ENCODE measurements around the gene USP40. TPM values are rescaled to one million over a fixed set of nuclear protein-coding genes. Genes with fewer than 3 reads are reported as not detected.

USP40 gene
- total RNA-seq, 1 experiment from 2014 or later: 10.3 TPM

DNA sequence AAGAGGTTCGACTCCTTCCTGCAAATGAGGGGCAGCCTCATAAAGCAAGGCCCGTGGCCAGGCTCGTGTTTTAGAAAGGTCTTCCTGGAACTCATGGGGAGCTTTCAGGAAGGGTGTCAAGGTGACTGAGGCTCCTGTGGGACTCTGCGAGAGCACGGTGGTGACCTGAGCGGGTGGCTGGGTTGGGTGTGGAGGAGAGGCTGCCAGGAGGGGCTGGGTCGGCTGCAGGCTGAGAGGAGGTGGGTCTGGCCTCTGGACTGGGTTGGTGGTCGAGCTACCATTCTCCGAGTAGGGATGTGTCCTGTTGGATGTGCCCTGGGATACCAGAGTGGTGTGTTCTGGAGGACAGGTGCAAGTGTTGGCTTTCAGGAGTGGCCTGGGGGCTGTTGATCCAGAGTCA, 125.9 kb downstream of the USP40 start:
- no peak for ATAC-seq
- POLR2A ChIA-PET: no interaction called here
- TF ChIP-seq CBFB (CRISPR knock-in tag; IDR thresholded peaks at IDR 0.05; ENCODE audit: low read depth) (no peak), GABPB1 (CRISPR knock-in tag; IDR thresholded peaks at IDR 0.05) (no peak), KAT7 (CRISPR knock-in tag; IDR thresholded peaks at IDR 0.05; ENCODE audit: borderline replicate concordance) (no peak), FOXJ3 (CRISPR knock-in tag; IDR thresholded peaks at IDR 0.05; ENCODE audit: borderline replicate concordance) (no peak), FOXP1 (CRISPR knock-in tag; IDR thresholded peaks at IDR 0.05; ENCODE audit: borderline replicate concordance) (no peak), NR2C2 (CRISPR knock-in tag; IDR thresholded peaks at IDR 0.05) (no peak), NFATC4 (CRISPR knock-in tag; IDR thresholded peaks at IDR 0.05) (no peak), SMAD3 (CRISPR knock-in tag; IDR thresholded peaks at IDR 0.05; ENCODE audit: borderline replicate concordance) (no peak)
- TF ChIP-seq, protein P1, sequence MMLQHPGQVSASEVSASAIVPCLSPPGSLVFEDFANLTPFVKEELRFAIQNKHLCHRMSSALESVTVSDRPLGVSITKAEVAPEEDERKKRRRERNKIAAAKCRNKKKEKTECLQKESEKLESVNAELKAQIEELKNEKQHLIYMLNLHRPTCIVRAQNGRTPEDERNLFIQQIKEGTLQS (CRISPR knock-in tag; conservative IDR thresholded peaks at IDR 0.05): no peak
- TF ChIP-seq, protein P2, sequence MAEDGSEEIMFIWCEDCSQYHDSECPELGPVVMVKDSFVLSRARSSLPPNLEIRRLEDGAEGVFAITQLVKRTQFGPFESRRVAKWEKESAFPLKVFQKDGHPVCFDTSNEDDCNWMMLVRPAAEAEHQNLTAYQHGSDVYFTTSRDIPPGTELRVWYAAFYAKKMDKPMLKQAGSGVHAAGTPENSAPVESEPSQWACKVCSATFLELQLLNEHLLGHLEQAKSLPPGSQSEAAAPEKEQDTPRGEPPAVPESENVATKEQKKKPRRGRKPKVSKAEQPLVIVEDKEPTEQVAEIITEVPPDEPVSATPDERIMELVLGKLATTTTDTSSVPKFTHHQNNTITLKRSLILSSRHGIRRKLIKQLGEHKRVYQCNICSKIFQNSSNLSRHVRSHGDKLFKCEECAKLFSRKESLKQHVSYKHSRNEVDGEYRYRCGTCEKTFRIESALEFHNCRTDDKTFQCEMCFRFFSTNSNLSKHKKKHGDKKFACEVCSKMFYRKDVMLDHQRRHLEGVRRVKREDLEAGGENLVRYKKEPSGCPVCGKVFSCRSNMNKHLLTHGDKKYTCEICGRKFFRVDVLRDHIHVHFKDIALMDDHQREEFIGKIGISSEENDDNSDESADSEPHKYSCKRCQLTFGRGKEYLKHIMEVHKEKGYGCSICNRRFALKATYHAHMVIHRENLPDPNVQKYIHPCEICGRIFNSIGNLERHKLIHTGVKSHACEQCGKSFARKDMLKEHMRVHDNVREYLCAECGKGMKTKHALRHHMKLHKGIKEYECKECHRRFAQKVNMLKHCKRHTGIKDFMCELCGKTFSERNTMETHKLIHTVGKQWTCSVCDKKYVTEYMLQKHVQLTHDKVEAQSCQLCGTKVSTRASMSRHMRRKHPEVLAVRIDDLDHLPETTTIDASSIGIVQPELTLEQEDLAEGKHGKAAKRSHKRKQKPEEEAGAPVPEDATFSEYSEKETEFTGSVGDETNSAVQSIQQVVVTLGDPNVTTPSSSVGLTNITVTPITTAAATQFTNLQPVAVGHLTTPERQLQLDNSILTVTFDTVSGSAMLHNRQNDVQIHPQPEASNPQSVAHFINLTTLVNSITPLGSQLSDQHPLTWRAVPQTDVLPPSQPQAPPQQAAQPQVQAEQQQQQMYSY (CRISPR knock-in tag; IDR thresholded peaks at IDR 0.05): no peak
- TF ChIP-seq, protein P3, sequence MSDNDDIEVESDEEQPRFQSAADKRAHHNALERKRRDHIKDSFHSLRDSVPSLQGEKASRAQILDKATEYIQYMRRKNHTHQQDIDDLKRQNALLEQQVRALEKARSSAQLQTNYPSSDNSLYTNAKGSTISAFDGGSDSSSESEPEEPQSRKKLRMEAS (CRISPR knock-in tag; IDR thresholded peaks at IDR 0.05): no peak
- TF ChIP-seq, protein P4, sequence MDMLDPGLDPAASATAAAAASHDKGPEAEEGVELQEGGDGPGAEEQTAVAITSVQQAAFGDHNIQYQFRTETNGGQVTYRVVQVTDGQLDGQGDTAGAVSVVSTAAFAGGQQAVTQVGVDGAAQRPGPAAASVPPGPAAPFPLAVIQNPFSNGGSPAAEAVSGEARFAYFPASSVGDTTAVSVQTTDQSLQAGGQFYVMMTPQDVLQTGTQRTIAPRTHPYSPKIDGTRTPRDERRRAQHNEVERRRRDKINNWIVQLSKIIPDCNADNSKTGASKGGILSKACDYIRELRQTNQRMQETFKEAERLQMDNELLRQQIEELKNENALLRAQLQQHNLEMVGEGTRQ (CRISPR knock-in tag; IDR thresholded peaks at IDR 0.05): no peak
- TF ChIP-seq, protein P5, sequence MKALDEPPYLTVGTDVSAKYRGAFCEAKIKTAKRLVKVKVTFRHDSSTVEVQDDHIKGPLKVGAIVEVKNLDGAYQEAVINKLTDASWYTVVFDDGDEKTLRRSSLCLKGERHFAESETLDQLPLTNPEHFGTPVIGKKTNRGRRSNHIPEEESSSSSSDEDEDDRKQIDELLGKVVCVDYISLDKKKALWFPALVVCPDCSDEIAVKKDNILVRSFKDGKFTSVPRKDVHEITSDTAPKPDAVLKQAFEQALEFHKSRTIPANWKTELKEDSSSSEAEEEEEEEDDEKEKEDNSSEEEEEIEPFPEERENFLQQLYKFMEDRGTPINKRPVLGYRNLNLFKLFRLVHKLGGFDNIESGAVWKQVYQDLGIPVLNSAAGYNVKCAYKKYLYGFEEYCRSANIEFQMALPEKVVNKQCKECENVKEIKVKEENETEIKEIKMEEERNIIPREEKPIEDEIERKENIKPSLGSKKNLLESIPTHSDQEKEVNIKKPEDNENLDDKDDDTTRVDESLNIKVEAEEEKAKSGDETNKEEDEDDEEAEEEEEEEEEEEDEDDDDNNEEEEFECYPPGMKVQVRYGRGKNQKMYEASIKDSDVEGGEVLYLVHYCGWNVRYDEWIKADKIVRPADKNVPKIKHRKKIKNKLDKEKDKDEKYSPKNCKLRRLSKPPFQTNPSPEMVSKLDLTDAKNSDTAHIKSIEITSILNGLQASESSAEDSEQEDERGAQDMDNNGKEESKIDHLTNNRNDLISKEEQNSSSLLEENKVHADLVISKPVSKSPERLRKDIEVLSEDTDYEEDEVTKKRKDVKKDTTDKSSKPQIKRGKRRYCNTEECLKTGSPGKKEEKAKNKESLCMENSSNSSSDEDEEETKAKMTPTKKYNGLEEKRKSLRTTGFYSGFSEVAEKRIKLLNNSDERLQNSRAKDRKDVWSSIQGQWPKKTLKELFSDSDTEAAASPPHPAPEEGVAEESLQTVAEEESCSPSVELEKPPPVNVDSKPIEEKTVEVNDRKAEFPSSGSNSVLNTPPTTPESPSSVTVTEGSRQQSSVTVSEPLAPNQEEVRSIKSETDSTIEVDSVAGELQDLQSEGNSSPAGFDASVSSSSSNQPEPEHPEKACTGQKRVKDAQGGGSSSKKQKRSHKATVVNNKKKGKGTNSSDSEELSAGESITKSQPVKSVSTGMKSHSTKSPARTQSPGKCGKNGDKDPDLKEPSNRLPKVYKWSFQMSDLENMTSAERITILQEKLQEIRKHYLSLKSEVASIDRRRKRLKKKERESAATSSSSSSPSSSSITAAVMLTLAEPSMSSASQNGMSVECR (CRISPR knock-in tag; IDR thresholded peaks at IDR 0.05; ENCODE audit: borderline replicate concordance): no peak
- TF ChIP-seq, protein P6, sequence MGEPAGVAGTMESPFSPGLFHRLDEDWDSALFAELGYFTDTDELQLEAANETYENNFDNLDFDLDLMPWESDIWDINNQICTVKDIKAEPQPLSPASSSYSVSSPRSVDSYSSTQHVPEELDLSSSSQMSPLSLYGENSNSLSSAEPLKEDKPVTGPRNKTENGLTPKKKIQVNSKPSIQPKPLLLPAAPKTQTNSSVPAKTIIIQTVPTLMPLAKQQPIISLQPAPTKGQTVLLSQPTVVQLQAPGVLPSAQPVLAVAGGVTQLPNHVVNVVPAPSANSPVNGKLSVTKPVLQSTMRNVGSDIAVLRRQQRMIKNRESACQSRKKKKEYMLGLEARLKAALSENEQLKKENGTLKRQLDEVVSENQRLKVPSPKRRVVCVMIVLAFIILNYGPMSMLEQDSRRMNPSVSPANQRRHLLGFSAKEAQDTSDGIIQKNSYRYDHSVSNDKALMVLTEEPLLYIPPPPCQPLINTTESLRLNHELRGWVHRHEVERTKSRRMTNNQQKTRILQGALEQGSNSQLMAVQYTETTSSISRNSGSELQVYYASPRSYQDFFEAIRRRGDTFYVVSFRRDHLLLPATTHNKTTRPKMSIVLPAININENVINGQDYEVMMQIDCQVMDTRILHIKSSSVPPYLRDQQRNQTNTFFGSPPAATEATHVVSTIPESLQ (CRISPR knock-in tag; IDR thresholded peaks at IDR 0.05): no peak
- TF ChIP-seq, protein P7, sequence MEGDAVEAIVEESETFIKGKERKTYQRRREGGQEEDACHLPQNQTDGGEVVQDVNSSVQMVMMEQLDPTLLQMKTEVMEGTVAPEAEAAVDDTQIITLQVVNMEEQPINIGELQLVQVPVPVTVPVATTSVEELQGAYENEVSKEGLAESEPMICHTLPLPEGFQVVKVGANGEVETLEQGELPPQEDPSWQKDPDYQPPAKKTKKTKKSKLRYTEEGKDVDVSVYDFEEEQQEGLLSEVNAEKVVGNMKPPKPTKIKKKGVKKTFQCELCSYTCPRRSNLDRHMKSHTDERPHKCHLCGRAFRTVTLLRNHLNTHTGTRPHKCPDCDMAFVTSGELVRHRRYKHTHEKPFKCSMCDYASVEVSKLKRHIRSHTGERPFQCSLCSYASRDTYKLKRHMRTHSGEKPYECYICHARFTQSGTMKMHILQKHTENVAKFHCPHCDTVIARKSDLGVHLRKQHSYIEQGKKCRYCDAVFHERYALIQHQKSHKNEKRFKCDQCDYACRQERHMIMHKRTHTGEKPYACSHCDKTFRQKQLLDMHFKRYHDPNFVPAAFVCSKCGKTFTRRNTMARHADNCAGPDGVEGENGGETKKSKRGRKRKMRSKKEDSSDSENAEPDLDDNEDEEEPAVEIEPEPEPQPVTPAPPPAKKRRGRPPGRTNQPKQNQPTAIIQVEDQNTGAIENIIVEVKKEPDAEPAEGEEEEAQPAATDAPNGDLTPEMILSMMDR (IDR thresholded peaks at IDR 0.05): no peak
- peaks cover 6% of the 10 kb centered on the region for H3K36me3 Mint-ChIP-seq
- CTCF ChIA-PET: interaction anchor here (1.2 to 1.7 kb wide), 2 partner anchors 8 to 36 kb away, joined by 4 to 6 read pairs; no protein-coding TSS in a partner anchor
- H3K4me1 Mint-ChIP-seq: no peaks in the 10 kb centered on the region
- no peak for DNase-seq (ENCODE audit: low spot score)
- peak overlapping the region; percentile 74 for H3K27ac Mint-ChIP-seq
- no peaks in the 10 kb centered on the region for H3K9me3 Mint-ChIP-seq
- H3K27me3 Mint-ChIP-seq (ENCODE audit: low read depth): no peaks in the 10 kb centered on the region
- H3K4me3 Mint-ChIP-seq: no peak overlapping the region
